Endothelial cell of umbilical vein (primary cell): ENCODE data around the gene SSH2. TPM values are rescaled to one million over a fixed set of nuclear protein-coding genes. Genes with fewer than 3 reads are reported as not detected.

ENCODE experiments used
- BruUV-seq: library from RNA; stranded (reverse); fragments of 400-500 nt; replicated peaks from 2 replicates; lab custom pipeline; 2021; lab: Mats Ljungman, UMichigan
- CTCF ChIA-PET: fragments of 300-600, 350-600 bp; sonication (Branson Sonifier 250); formaldehyde crosslinking; loops from one replicate; lab custom pipeline; 2021; ENCODE audit warnings: antibody characterized with exemption, inconsistent platforms; lab: Charles Lee
- POLR2A ChIA-PET: fragments of 300-600, 350-600 bp; sonication (Branson Sonifier 250); formaldehyde crosslinking; loops from one replicate; lab custom pipeline; 2021; ENCODE audit warnings: antibody characterized with exemption, inconsistent platforms; lab: Charles Lee
- DNase-seq: peaks from one replicate; pipeline ENCODE4 v3.0.0-alpha.2; 2011; ENCODE audit warnings: low read depth, low spot score
- FAIRE-seq: peaks from 2 replicates; lab custom pipeline; 2011; peaks lifted over from hg19 to GRCh38; lab: Jason Lieb, UNC
- H2AFZ ChIP-seq: 2 replicates; pipeline ENCODE4 v1.6.0; 2012; ENCODE audit warnings: low read depth, low read length, control low read depth, inconsistent platforms
- H3K27ac ChIP-seq: 2 replicates; pipeline ENCODE4 v1.5.1; 2011; ENCODE audit warnings: low read depth, mild to moderate bottlenecking, control low read depth, low read length, moderate library complexity; ENCODE audit not compliant: insufficient read depth
- H3K27me3 ChIP-seq, 2 experiments: 2 replicates each; pipeline versions ENCODE4 v1.6.0 to v1.6.1; 2011; ENCODE audit warnings: low read length in 2 of 2, mixed read lengths in 1 of 2; ENCODE audit not compliant: control insufficient read depth in 2 of 2, insufficient read depth in 2 of 2
- H3K36me3 ChIP-seq, 2 experiments: 2 replicates in 1 of 2; 3 replicates in 1 of 2; pipeline ENCODE4 v1.5.1; 2011; ENCODE audit warnings: low read length in 2 of 2, mild to moderate bottlenecking in 1 of 2, moderate library complexity in 1 of 2; ENCODE audit not compliant: control insufficient read depth in 2 of 2, insufficient read depth in 2 of 2; ENCODE audit errors: extremely low read depth in 1 of 2
- H3K4me1 ChIP-seq: 3 replicates; pipeline ENCODE4 v1.5.1; 2011; ENCODE audit warnings: mild to moderate bottlenecking, low read length; ENCODE audit not compliant: control insufficient read depth, insufficient read depth; ENCODE audit errors: extremely low read depth
- H3K4me2 ChIP-seq: 2 replicates; pipeline ENCODE4 v1.6.1; 2011; ENCODE audit warnings: low read length, control low read depth, mixed read lengths; ENCODE audit not compliant: insufficient read depth
- H3K4me3 ChIP-seq, 3 experiments: fragments of 200-600 bp in 1 of 3; sonication (generic), shearing (Covaris generic) in 1 of 3; replicated peaks in 1 of 3; 2 replicates each; pipeline ENCODE4 v1.5.1; 2011 to 2016; ENCODE audit warnings: control low read depth in 3 of 3, low read length in 3 of 3, mild to moderate bottlenecking in 2 of 3, inconsistent platforms in 1 of 3, low read depth in 1 of 3, moderate library complexity in 1 of 3; ENCODE audit not compliant: insufficient read depth in 1 of 3
- H3K79me2 ChIP-seq: 2 replicates; pipeline ENCODE4 v1.6.0; 2012; ENCODE audit warnings: low read length, inconsistent platforms; ENCODE audit not compliant: control insufficient read depth, insufficient read depth
- H3K9ac ChIP-seq: replicated peaks from 2 replicates; pipeline ENCODE3; 2011; ENCODE audit warnings: low read length, control low read depth; ENCODE audit not compliant: insufficient read depth; ENCODE audit errors: extremely low read depth
- H3K9me1 ChIP-seq: replicated peaks from 3 replicates; pipeline ENCODE4 v1.6.0; 2011; ENCODE audit warnings: mild to moderate bottlenecking, low read length; ENCODE audit not compliant: control insufficient read depth, insufficient read depth; ENCODE audit errors: extremely low read depth
- H3K9me3 ChIP-seq: replicated peaks from 2 replicates; pipeline ENCODE4 v1.5.1; 2012; ENCODE audit warnings: low read length, inconsistent platforms; ENCODE audit not compliant: control insufficient read depth, insufficient read depth
- H4K20me1 ChIP-seq: replicated peaks from 2 replicates; pipeline ENCODE3; 2011; ENCODE audit warnings: mild to moderate bottlenecking, low read length; ENCODE audit not compliant: control insufficient read depth, insufficient read depth; ENCODE audit errors: extremely low read depth
- EZH2 ChIP-seq: IDR thresholded peaks from 2 replicates; pipeline ENCODE4 v1.6.1; 2012; ENCODE audit warnings: borderline replicate concordance, low read depth, mild to moderate bottlenecking, moderate library complexity, low read length, inconsistent platforms; ENCODE audit not compliant: severe bottlenecking
- FOS ChIP-seq: IDR thresholded peaks from 2 replicates; pipeline ENCODE4 v1.6.1; 2011; ENCODE audit warnings: mild to moderate bottlenecking, low read length, moderate library complexity, borderline replicate concordance; ENCODE audit not compliant: insufficient read depth
- GATA2 ChIP-seq: IDR thresholded peaks from 2 replicates; pipeline ENCODE4 v1.7.0; 2011; ENCODE audit warnings: low read depth, mild to moderate bottlenecking, moderate library complexity, mixed read lengths, low read length; ENCODE audit not compliant: insufficient read length, insufficient read depth
- JUN ChIP-seq: IDR thresholded peaks from 2 replicates; pipeline ENCODE4 v1.6.1; 2011; ENCODE audit warnings: borderline replicate concordance, low read depth; ENCODE audit not compliant: insufficient read length, insufficient read depth
- MYC ChIP-seq: IDR thresholded peaks from one replicate; pipeline ENCODE4 v1.6.1; 2011; ENCODE audit warnings: mild to moderate bottlenecking, low read depth, low read length
- POLR2A ChIP-seq: IDR thresholded peaks from 2 replicates; pipeline ENCODE4 v1.6.1; 2012; ENCODE audit warnings: low read depth, mild to moderate bottlenecking, control low read depth, low read length
- POLR2AphosphoS5 ChIP-seq: IDR thresholded peaks from 2 replicates; pipeline ENCODE4 v1.6.1; 2012; ENCODE audit warnings: low read depth, mild to moderate bottlenecking, control low read depth, low read length, moderate library complexity; ENCODE audit not compliant: insufficient read depth
- dilution Hi-C: fragments of 300-500 bp; cut with MboI; formaldehyde crosslinking; loops from one replicate; pipeline ENCODE4 v1.15.0; 2019; ENCODE audit warnings: low sequenced_read_pairs; ENCODE audit not compliant: extremely low pct_ligation_motif_present
- intact Hi-C: fragments of 100-400 bp; cut with micrococcal nuclease; formaldehyde crosslinking; loops from one replicate; pipeline ENCODE4 v1.10.0; 2022
- polyA plus RNA-seq, 4 experiments: library from polyadenylated mRNA; depleted of rRNA in 3 of 4; stranded (reverse) in 3 of 4; unstranded in 1 of 4; fragments of >200 nt; gene quantifications; 2 replicates each; pipeline versions ENCODE4 v1.2.1 to v1.2.3, GENCODE V29; 2011 to 2012; ENCODE audit warnings: missing spikeins in 1 of 4
- total RNA-seq: library from RNA; stranded (reverse); gene quantifications from 2 replicates; pipeline ENCODE4 v1.2.3, GENCODE V29; 2021
- TF ChIP-seq, protein P1 (sequence below), 2 donors: IDR thresholded peaks; 1 replicate in 1 of 2; 2 replicates in 1 of 2; pipeline ENCODE4 v1.5.1; 2011; ENCODE audit warnings: low read length in 2 of 2, mild to moderate bottlenecking in 2 of 2, moderate library complexity in 2 of 2, control low read depth in 1 of 2, inconsistent platforms in 1 of 2, low read depth in 1 of 2; ENCODE audit not compliant: insufficient read depth in 1 of 2; ENCODE audit errors: extremely low read depth in 1 of 2
- TF ChIP-seq, protein P2 (sequence below): IDR thresholded peaks from 2 replicates; pipeline ENCODE4 v1.6.1; 2011; ENCODE audit not compliant: insufficient read depth, insufficient read length

SSH2 gene
- total and polyA plus RNA-seq, 2 donors (not counting 3 experiments of a cell fraction or from before 2014, with no cell fraction given): 24.6 to 60.9 TPM

DNA sequence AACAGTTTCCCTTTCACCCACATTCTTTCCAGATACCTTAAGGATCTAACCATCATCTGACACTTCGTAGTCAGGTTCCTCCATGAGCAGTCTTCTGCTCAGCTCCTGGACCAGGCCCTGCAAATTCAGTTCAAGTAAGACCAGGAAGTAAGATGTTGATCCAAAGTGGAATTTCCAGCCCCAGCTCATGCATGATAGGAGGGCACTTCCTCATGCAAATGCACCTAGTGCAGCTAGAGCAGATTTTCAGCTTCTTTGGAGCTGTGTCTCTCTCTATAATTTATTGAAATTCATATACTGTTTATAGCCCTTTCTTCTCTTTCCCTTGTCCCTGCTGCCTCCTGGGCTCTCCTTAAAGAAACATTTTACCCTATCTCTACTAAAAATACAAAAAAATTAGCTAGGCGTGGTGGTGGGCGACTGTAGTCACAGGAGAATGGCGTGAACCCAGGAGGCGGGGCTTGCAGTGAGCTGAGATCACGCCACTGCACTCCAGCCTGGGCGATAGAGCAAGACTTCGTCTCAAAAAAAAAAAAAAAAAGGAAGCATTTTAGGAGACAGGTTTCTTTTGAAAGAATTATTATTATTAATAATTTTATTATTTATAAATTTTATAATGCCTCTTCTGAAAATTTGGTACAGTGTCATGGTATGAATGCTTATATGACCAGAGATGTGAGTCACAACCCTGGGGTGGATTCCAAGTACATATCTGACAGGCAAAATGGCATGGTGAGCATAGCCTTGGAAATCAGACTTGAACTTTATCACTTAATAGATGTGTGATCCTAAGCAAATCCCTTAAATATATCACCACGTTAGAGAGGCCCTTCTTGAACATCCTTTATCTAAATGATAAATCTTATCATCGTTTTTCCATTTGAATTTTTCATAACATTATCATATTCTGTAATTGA, 94.3 kb downstream of the SSH2 start:
- POLR2A ChIA-PET: no interaction called here
- TF ChIP-seq JUN (no peak), EZH2 (no peak), GATA2 (no peak), FOS (no peak), POLR2AphosphoS5 (no peak), POLR2A (no peak), MYC (no peak)
- TF ChIP-seq, protein P1, sequence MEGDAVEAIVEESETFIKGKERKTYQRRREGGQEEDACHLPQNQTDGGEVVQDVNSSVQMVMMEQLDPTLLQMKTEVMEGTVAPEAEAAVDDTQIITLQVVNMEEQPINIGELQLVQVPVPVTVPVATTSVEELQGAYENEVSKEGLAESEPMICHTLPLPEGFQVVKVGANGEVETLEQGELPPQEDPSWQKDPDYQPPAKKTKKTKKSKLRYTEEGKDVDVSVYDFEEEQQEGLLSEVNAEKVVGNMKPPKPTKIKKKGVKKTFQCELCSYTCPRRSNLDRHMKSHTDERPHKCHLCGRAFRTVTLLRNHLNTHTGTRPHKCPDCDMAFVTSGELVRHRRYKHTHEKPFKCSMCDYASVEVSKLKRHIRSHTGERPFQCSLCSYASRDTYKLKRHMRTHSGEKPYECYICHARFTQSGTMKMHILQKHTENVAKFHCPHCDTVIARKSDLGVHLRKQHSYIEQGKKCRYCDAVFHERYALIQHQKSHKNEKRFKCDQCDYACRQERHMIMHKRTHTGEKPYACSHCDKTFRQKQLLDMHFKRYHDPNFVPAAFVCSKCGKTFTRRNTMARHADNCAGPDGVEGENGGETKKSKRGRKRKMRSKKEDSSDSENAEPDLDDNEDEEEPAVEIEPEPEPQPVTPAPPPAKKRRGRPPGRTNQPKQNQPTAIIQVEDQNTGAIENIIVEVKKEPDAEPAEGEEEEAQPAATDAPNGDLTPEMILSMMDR (IDR thresholded peaks at IDR 0.05; ENCODE audit: extremely low read depth in 1 of 2, insufficient read depth in 1 of 2, low read depth in 1 of 2, low read length in 2 of 2): no peak
- TF ChIP-seq, protein P2, sequence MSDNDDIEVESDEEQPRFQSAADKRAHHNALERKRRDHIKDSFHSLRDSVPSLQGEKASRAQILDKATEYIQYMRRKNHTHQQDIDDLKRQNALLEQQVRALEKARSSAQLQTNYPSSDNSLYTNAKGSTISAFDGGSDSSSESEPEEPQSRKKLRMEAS: no peak
- H3K4me2 ChIP-seq: no peak overlapping the region
- no peak overlapping the region for H3K27ac ChIP-seq
- no peak overlapping the region for H2AFZ ChIP-seq
- H3K9ac ChIP-seq: no peak overlapping the region
- H3K4me3 ChIP-seq: no peak overlapping the region
- CTCF ChIA-PET: interaction anchor here (0.6 to 1.5 kb wide), 3 partner anchors 16 to 258 kb away, joined by 3 read pairs; no protein-coding TSS in a partner anchor
- H4K20me1 ChIP-seq: no peaks in the 10 kb centered on the region
- intact Hi-C loops: no loop called here
- no peaks in the 10 kb centered on the region for H3K27me3 ChIP-seq
- H3K79me2 ChIP-seq: no peaks in the 10 kb centered on the region
- peaks cover 3% of the 10 kb centered on the region for H3K4me1 ChIP-seq
- FAIRE-seq (no peak), DNase-seq (no peak)
- dilution Hi-C loops: no loop called here
- H3K9me1 ChIP-seq: no peaks in the 10 kb centered on the region
- H3K9me3 ChIP-seq: no peaks in the 10 kb centered on the region
- no TSS peak for BruUV-seq
- no peaks in the 10 kb centered on the region for H3K36me3 ChIP-seq
